Caco-2 (cell line): ENCODE measurements around the gene ITGAV. TPM values are rescaled to one million over a fixed set of nuclear protein-coding genes. Genes with fewer than 3 reads are reported as not detected.

Experiments used
- BruUV-seq: library from RNA; stranded (reverse); fragments of 400-500 nt; replicated peaks from 2 replicates; lab custom pipeline; 2021; lab: Mats Ljungman, UMichigan
- CTCF ChIA-PET: fragments of 300-600 bp; sonication (Branson Sonifier 250); formaldehyde crosslinking; loops from one replicate; lab custom pipeline; 2022; ENCODE audit warnings: antibody characterized with exemption; lab: Charles Lee
- POLR2A ChIA-PET: fragments of 300-600 bp; sonication (Branson Sonifier 250); formaldehyde crosslinking; loops from one replicate; lab custom pipeline; 2022; ENCODE audit warnings: antibody characterized with exemption; lab: Charles Lee
- DNase-seq, 2 experiments: peaks; one replicate each; pipeline versions ENCODE4 v3.0.0 to v3.0.0-alpha.2; 2020 to 2022
- H3K27me3 ChIP-seq: replicated peaks from 2 replicates; pipeline ENCODE4 v1.6.0; 2011; ENCODE audit warnings: low read length; ENCODE audit not compliant: control insufficient read depth, insufficient read depth
- H3K36me3 ChIP-seq: 2 replicates; pipeline ENCODE4 v1.5.1; 2011; ENCODE audit warnings: low read length; ENCODE audit not compliant: control insufficient read depth, insufficient read depth
- H3K4me1 ChIP-seq: fragments of 250-450 bp; sonication (Bioruptor Pico); 2 replicates; pipeline ENCODE4 v1.5.1; 2020; ENCODE audit warnings: mild to moderate bottlenecking
- H3K4me3 ChIP-seq: 2 replicates; pipeline ENCODE4 v1.5.1; 2011; ENCODE audit warnings: low read depth, mild to moderate bottlenecking, control low read depth, low read length
- H3K9me3 ChIP-seq: fragments of 250-450 bp; sonication (Bioruptor Pico); 2 replicates; pipeline ENCODE4 v1.5.1; 2020; ENCODE audit warnings: mild to moderate bottlenecking, moderate library complexity
- H3K27ac Mint-ChIP-seq: one replicate; pipeline ENCODE4 v1.8.0; 2022; ENCODE audit warnings: mixed read lengths; ENCODE audit not compliant: unreplicated experiment
- H3K27me3 Mint-ChIP-seq: one replicate; pipeline ENCODE4 v1.8.0; 2022; ENCODE audit warnings: mixed read lengths; ENCODE audit not compliant: insufficient read depth, unreplicated experiment
- H3K36me3 Mint-ChIP-seq: one replicate; pipeline ENCODE4 v1.8.0; 2022; ENCODE audit warnings: mild to moderate bottlenecking, mixed read lengths; ENCODE audit not compliant: insufficient read depth, unreplicated experiment
- H3K4me1 Mint-ChIP-seq: one replicate; pipeline ENCODE4 v1.8.0; 2022; ENCODE audit warnings: low read depth, mixed read lengths; ENCODE audit not compliant: unreplicated experiment
- H3K4me3 Mint-ChIP-seq: one replicate; pipeline ENCODE4 v1.8.0; 2022; ENCODE audit warnings: mild to moderate bottlenecking, moderate library complexity, mixed read lengths; ENCODE audit not compliant: unreplicated experiment
- H3K9me3 Mint-ChIP-seq: one replicate; pipeline ENCODE4 v1.8.0; 2022; ENCODE audit warnings: mixed read lengths; ENCODE audit not compliant: unreplicated experiment
- intact Hi-C: fragments of 100-400 bp; cut with micrococcal nuclease; formaldehyde crosslinking; loops from one replicate; pipeline ENCODE4 v1.10.0; 2022; ENCODE audit not compliant: unreplicated experiment
- total RNA-seq: library from RNA; stranded (reverse); gene quantifications from 2 replicates; pipeline ENCODE4 v1.2.3, GENCODE V29; 2022
- TF ChIP-seq, protein P1 (sequence below), 2 experiments: fragments of 200-600 bp in 1 of 2; IDR thresholded peaks; 1 replicate in 1 of 2; 2 replicates in 1 of 2; pipeline versions ENCODE4 v1.5.1 to v1.8.0; 2011 to 2022; ENCODE audit warnings: antibody characterized with exemption in 1 of 2, control low read depth in 1 of 2, inconsistent platforms in 1 of 2, low read depth in 1 of 2, low read length in 1 of 2, mild to moderate bottlenecking in 1 of 2, moderate library complexity in 1 of 2; ENCODE audit not compliant: insufficient read depth in 1 of 2, severe bottlenecking in 1 of 2, unreplicated experiment in 1 of 2

ITGAV gene
- total RNA-seq, 1 experiment from 2014 or later = 42.6 TPM

GRCh38 chr2:186664385-186665043 is 74.7 kb downstream of the ITGAV start:
- TF ChIP-seq, protein P1, sequence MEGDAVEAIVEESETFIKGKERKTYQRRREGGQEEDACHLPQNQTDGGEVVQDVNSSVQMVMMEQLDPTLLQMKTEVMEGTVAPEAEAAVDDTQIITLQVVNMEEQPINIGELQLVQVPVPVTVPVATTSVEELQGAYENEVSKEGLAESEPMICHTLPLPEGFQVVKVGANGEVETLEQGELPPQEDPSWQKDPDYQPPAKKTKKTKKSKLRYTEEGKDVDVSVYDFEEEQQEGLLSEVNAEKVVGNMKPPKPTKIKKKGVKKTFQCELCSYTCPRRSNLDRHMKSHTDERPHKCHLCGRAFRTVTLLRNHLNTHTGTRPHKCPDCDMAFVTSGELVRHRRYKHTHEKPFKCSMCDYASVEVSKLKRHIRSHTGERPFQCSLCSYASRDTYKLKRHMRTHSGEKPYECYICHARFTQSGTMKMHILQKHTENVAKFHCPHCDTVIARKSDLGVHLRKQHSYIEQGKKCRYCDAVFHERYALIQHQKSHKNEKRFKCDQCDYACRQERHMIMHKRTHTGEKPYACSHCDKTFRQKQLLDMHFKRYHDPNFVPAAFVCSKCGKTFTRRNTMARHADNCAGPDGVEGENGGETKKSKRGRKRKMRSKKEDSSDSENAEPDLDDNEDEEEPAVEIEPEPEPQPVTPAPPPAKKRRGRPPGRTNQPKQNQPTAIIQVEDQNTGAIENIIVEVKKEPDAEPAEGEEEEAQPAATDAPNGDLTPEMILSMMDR (IDR thresholded peaks at IDR 0.05; ENCODE audit: insufficient read depth in 1 of 2, low read depth in 1 of 2, low read length in 1 of 2, severe bottlenecking in 1 of 2, unreplicated experiment in 1 of 2) = no peak
- Mint-ChIP-seq H3K27me3 (no peaks in the 10 kb centered on the region), H3K27ac (no peak overlapping the region), H3K4me3 (no peak overlapping the region), H3K36me3 (peaks cover 26% of the 10 kb centered on the region), H3K4me1 (no peaks in the 10 kb centered on the region), H3K9me3 (no peaks in the 10 kb centered on the region)
- no peak for DNase-seq
- Histone ChIP-seq H3K4me3 (no peak overlapping the region), H3K27me3 (no peaks in the 10 kb centered on the region), H3K36me3 (no peaks in the 10 kb centered on the region; the same call in 1 of the 2 replicates), H3K4me1 (no peaks in the 10 kb centered on the region), H3K9me3 (no peaks in the 10 kb centered on the region)
- CTCF ChIA-PET = no interaction called here
- intact Hi-C loops = no loop called here
- BruUV-seq = no TSS peak
- POLR2A ChIA-PET = no interaction called here

GRCh38 chr2:186669146-186669545 is 79.3 kb downstream of the ITGAV start:
- Mint-ChIP-seq H3K27me3 (no peaks in the 10 kb centered on the region), H3K36me3 (peaks cover 61% of the 10 kb centered on the region), H3K9me3 (peaks cover 19% of the 10 kb centered on the region), H3K4me3 (no peak overlapping the region), H3K4me1 (no peaks in the 10 kb centered on the region), H3K27ac (no peak overlapping the region)
- no peaks in the 10 kb centered on the region for H3K27me3 ChIP-seq
- ChIA-PET CTCF (no interaction called here), POLR2A (no interaction called here)
- no peak for DNase-seq
- H3K4me1 ChIP-seq = no peaks in the 10 kb centered on the region
- H3K9me3 ChIP-seq = peaks cover 8% of the 10 kb centered on the region; the same call in 1 of the 2 replicates
- intact Hi-C loops = no loop called here
- no peak overlapping the region for H3K4me3 ChIP-seq
- TF ChIP-seq, protein P1 (IDR thresholded peaks at IDR 0.05; ENCODE audit: insufficient read depth in 1 of 2, low read depth in 1 of 2, low read length in 1 of 2, severe bottlenecking in 1 of 2, unreplicated experiment in 1 of 2) = no peak
- BruUV-seq = no TSS peak
- H3K36me3 ChIP-seq = peaks cover 2% of the 10 kb centered on the region

DNA sequence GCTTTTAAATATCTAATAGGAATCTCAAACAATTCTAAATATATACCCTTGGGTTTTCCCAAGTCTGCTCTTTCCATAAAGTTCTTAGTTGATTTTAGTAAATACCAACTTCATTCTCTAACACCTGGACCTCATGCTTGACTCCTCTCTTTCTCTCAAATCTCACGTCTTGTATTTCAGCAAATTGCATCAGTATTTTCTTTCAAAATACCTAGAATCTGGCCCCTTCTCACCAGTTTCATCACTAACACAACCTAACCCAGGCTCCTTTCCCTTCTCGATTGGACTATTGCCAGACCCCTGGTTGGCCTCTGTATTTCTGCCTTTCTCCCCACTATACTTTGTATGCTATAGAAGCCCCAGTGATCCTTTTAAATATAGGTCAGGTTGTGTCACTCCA is 81.0 kb downstream of the ITGAV start:
- Mint-ChIP-seq H3K36me3 (peaks cover 60% of the 10 kb centered on the region), H3K27ac (no peak overlapping the region), H3K9me3 (peaks cover 19% of the 10 kb centered on the region), H3K4me3 (no peak overlapping the region), H3K27me3 (no peaks in the 10 kb centered on the region), H3K4me1 (no peaks in the 10 kb centered on the region)
- TF ChIP-seq, protein P1 (IDR thresholded peaks at IDR 0.05; ENCODE audit: insufficient read depth in 1 of 2, low read depth in 1 of 2, low read length in 1 of 2, severe bottlenecking in 1 of 2, unreplicated experiment in 1 of 2) = no peak
- CTCF ChIA-PET = no interaction called here
- no peak for DNase-seq
- H3K4me3 ChIP-seq = no peak overlapping the region
- BruUV-seq = no TSS peak
- no peaks in the 10 kb centered on the region for H3K4me1 ChIP-seq
- intact Hi-C loops = no loop called here
- H3K9me3 ChIP-seq = peaks cover 8% of the 10 kb centered on the region; the same call in 1 of the 2 replicates
- no peaks in the 10 kb centered on the region for H3K27me3 ChIP-seq
- POLR2A ChIA-PET = no interaction called here
- peaks cover 2% of the 10 kb centered on the region for H3K36me3 ChIP-seq
